Left renal cortex interstitium (tissue), 4 donors: ENCODE measurements around the gene PDE1A. TPM values are rescaled to one million over a fixed set of nuclear protein-coding genes. Genes with fewer than 3 reads are reported as not detected.

Experiments used
- DNase-seq, 4 donors: peaks; one replicate each; pipeline ENCODE4 v3.0.0-alpha.2; 2013; ENCODE audit warnings: low read depth in 4 of 4, low spot score in 2 of 4, missing footprints in 1 of 4
- polyA plus RNA-seq, 4 donors: library from polyadenylated mRNA; unstranded; fragments of 120-200 nt; gene quantifications; one replicate each; pipeline ENCODE4 v1.2.1, GENCODE V29; 2013; ENCODE audit not compliant: insufficient read length in 4 of 4

Gene PDE1A
- polyA plus RNA-seq, 4 donors: 16.9 to 24.5 (median 20.7) TPM

- DNase-seq: no peak
These were observed 278.5 kb downstream of the PDE1A start for GRCh38 chr2:182148344-182148743.

- no peak for DNase-seq
These were observed 282.1 kb downstream of the PDE1A start for GRCh38 chr2:182144776-182145165.

GRCh38 chr2:182144041-182144775 is 282.6 kb downstream of the PDE1A start:
- DNase-seq: no peak

- no peak for DNase-seq
These were observed 284.8 kb downstream of the PDE1A start for GRCh38 chr2:182142062-182142461.

GRCh38 chr2:182134201-182134600 is 292.6 kb downstream of the PDE1A start:
- no peak for DNase-seq

GRCh38 chr2:182133195-182133891 is 293.5 kb downstream of the PDE1A start:
- no peak for DNase-seq

GRCh38 chr2:182132605-182133004 is 294.2 kb downstream of the PDE1A start:
- DNase-seq: no peak

- DNase-seq: peak in 1 of 4 donors; percentile 19
These were observed 297.8 kb downstream of the PDE1A start for GRCh38 chr2:182128821-182129707.

- no peak for DNase-seq
These were observed 309.6 kb downstream of the PDE1A start for GRCh38 chr2:182117196-182117595.

GRCh38 chr2:182116774-182117173 is 310.1 kb downstream of the PDE1A start:
- DNase-seq: no peak

GRCh38 chr2:182115258-182115657 is 311.6 kb downstream of the PDE1A start:
- DNase-seq: no peak

- DNase-seq: no peak
These were observed 313.5 kb downstream of the PDE1A start for GRCh38 chr2:182113334-182113733.

GRCh38 chr2:182110347-182110746 is 316.5 kb downstream of the PDE1A start:
- no peak for DNase-seq

- no peak for DNase-seq
These were observed 323.3 kb downstream of the PDE1A start for GRCh38 chr2:182103526-182103925.

- no peak for DNase-seq
These were observed 325.6 kb downstream of the PDE1A start for GRCh38 chr2:182101263-182101662.

- no peak for DNase-seq
These were observed 328.2 kb downstream of the PDE1A start for GRCh38 chr2:182098648-182099047.

GRCh38 chr2:182097571-182098164 is 329.2 kb downstream of the PDE1A start:
- DNase-seq: no peak

GRCh38 chr2:182090486-182090885 is 336.4 kb downstream of the PDE1A start:
- DNase-seq: no peak
